GM12878 (cell line): ENCODE results near the gene CARS2.

Experiments used
- ASH2L ChIP-seq: fragments of 300-600, 200-600 bp; sonication (generic); IDR thresholded peaks from 2 replicates; pipeline ENCODE4 v1.6.1; 2017; ENCODE audit warnings: low read depth, mild to moderate bottlenecking, borderline replicate concordance
- CEBPB ChIP-seq, 2 experiments: fragments of 150-350 bp in 1 of 2; IDR thresholded peaks; 2 replicates each; pipeline ENCODE4 v1.6.1; 2012 to 2014; ENCODE audit warnings: low read depth in 2 of 2, low read length in 2 of 2, borderline replicate concordance in 1 of 2, inconsistent platforms in 1 of 2
- CHD1 ChIP-seq: IDR thresholded peaks from 2 replicates; pipeline ENCODE4 v1.6.1; 2012; ENCODE audit warnings: low read depth, low read length, improper control_type of control experiment
- CHD2 ChIP-seq: IDR thresholded peaks from 2 replicates; pipeline ENCODE4 v1.6.1; 2011; ENCODE audit warnings: low read depth, low read length, improper control_type of control experiment, borderline replicate concordance
- FOXM1 ChIP-seq: IDR thresholded peaks from 2 replicates; pipeline ENCODE4 v1.6.1; 2012; ENCODE audit warnings: low read depth, mild to moderate bottlenecking, inconsistent platforms, low read length, moderate library complexity
- NBN ChIP-seq: fragments of 450-650 bp; IDR thresholded peaks from 2 replicates; pipeline ENCODE4 v1.6.1; 2016
- POLR2A ChIP-seq: IDR thresholded peaks from 2 replicates; pipeline ENCODE4 v1.6.1; 2011; ENCODE audit warnings: low read depth, mild to moderate bottlenecking, low read length
- RCOR1 ChIP-seq: conservative IDR thresholded peaks from 2 replicates; pipeline ENCODE4 v1.6.1; 2012; ENCODE audit warnings: low read depth, low read length, improper control_type of control experiment
- RFX5 ChIP-seq: IDR thresholded peaks from 2 replicates; pipeline ENCODE4 v1.6.1; 2011; ENCODE audit warnings: low read depth, low read length, improper control_type of control experiment
- TF ChIP-seq, protein P1 (sequence below), 3 experiments: IDR thresholded peaks in 2 of 3; conservative IDR thresholded peaks in 1 of 3; 2 replicates each; pipeline ENCODE4 v1.5.1; 2011; ENCODE audit warnings: low read depth in 3 of 3, low read length in 3 of 3, mild to moderate bottlenecking in 3 of 3, control low read depth in 2 of 3, moderate library complexity in 2 of 3, inconsistent platforms in 1 of 3, mixed read lengths in 1 of 3; ENCODE audit not compliant: control insufficient read depth in 2 of 3, insufficient read depth in 1 of 3; ENCODE audit errors: extremely low read depth in 1 of 3

GRCh38 chr13:110615322-110616102, 90.4 kb downstream of the CARS2 start, which contains the start of gene NAXD:
- TF ChIP-seq, protein P1, sequence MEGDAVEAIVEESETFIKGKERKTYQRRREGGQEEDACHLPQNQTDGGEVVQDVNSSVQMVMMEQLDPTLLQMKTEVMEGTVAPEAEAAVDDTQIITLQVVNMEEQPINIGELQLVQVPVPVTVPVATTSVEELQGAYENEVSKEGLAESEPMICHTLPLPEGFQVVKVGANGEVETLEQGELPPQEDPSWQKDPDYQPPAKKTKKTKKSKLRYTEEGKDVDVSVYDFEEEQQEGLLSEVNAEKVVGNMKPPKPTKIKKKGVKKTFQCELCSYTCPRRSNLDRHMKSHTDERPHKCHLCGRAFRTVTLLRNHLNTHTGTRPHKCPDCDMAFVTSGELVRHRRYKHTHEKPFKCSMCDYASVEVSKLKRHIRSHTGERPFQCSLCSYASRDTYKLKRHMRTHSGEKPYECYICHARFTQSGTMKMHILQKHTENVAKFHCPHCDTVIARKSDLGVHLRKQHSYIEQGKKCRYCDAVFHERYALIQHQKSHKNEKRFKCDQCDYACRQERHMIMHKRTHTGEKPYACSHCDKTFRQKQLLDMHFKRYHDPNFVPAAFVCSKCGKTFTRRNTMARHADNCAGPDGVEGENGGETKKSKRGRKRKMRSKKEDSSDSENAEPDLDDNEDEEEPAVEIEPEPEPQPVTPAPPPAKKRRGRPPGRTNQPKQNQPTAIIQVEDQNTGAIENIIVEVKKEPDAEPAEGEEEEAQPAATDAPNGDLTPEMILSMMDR (IDR thresholded peaks at IDR 0.05 in 2 of 3, conservative IDR thresholded peaks at IDR 0.05 in 1 of 3; ENCODE audit: control insufficient read depth in 2 of 3, extremely low read depth in 1 of 3, insufficient read depth in 1 of 3, low read depth in 3 of 3, low read length in 3 of 3): no peak
- TF ChIP-seq CEBPB (IDR thresholded peaks at IDR 0.05; ENCODE audit: borderline replicate concordance in 1 of 2, low read depth in 2 of 2, low read length in 2 of 2): no peak
- peak; percentile 74 for TF ChIP-seq CHD2
- 0 out of 2 replicates have a peak, but pooled peaks have one; percentile 56 for TF ChIP-seq NBN
- TF ChIP-seq POLR2A: peak; percentile 83
- 0 out of 2 replicates have a peak, but pooled peaks have one; percentile 0 for TF ChIP-seq ASH2L
- no peak for TF ChIP-seq CHD1
- no peak for TF ChIP-seq FOXM1
- no peak for TF ChIP-seq RCOR1
- no peak for TF ChIP-seq RFX5
